ENCODE data around the gene PHACTR1.

Gene PHACTR1

GRCh38 chr6:13262302-13263230 is 546.0 kb downstream of the PHACTR1 start:
- no peak for DNase-seq (ENCODE audit: low read depth in 2 of 2)

DNA sequence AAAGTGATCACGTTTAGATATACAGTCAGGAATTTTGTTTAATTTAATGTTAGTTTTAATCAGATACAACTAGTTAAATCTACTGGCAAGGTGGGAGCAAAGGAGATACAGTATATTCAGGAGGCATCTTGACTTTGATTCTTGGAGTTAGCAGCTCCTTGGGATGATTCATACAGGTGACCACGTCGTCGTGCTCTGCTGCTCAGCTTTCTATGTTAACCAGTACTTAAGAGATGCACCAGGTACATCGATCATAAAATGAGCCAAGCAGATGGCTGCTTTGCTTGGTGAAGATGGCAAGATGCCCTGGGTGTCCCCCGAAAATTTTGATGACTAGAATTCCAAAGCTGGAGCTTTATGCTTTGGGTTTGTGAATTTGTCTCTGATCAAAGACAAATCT is 547.1 kb downstream of the PHACTR1 start:
- no peak for DNase-seq (ENCODE audit: low read depth in 2 of 2)

GRCh38 chr6:13267142-13267651 is 550.6 kb downstream of the PHACTR1 start:
- no peak for DNase-seq (ENCODE audit: low read depth in 2 of 2)

GRCh38 chr6:13268913-13269518 is 552.4 kb downstream of the PHACTR1 start:
- no peak for DNase-seq (ENCODE audit: low read depth in 2 of 2)

GRCh38 chr6:13272131-13273046 is 555.8 kb downstream of the PHACTR1 start:
- DNase-seq (ENCODE audit: low read depth in 2 of 2): no peak

DNA sequence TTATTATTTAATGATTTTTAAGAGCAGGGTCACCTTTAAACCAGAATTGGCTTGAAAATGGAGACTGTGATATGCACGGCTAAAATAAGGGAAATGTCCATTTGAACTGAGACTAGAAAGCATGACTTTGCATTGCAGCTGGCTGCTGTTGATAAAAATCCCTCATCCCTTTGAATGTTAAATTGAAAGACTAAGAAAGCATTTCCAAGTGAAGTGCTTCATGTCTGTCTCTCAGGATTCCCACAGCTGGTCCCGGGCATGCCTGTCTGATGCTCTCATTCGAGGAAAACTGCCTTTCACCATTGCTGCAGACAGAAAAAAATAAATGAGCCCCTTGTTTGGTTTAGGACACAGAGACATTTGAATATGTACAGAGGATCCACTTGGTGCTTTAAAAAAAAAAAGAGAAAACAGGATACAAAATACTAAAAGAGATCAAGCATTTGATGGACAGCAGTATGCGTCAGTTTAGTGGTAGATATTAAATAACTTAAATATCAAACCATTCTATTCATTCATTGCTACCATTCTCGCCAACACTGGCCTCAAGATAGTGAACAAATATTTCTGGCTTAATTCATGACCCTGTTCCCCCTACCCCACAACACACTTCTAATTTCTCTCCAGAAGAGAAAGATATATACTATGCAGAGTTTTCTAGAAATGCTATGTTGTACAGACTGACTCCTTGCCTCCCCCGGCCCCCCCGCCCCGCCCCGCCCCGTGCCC is 556.8 kb downstream of the PHACTR1 start:
- DNase-seq (ENCODE audit: low read depth in 2 of 2): no peak

DNA sequence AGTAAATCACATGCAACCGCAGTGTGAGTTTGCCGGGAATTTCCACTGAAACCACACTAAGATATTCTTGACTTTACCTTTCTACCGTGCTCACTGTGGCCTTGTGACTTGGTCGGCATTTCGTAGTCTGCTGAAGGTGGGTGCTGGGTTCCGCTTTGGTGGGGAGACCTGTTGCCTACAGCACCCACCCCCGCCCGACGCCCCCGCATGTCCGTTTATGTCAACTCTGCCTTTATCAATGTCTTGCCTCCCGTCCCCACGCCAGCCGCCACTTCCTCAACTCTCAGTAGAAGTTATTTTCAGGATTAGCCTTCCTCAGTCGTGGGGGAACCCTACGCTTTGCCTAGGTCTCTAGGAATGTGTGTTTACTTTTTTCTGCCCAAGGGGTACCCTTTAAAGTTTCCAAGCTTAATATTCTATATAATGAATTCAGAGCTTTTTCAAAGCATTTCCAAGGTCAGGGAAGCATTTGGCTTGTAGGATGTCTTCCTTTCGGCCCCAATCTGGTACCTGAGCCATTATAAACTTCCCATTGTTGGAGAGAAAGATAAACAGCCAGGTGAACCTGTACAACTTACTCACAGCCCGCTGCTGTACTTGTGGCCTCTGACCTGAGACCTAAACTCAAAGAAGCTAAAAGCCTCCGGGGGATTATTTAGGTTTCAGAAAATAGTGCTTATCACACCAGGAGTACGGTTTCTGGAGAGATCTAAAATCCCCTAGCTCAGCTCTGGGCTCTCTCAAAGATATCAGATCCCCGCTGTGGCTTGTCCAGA is 557.6 kb downstream of the PHACTR1 start:
- DNase-seq (ENCODE audit: low read depth in 2 of 2): peak; percentile 41 to 44

GRCh38 chr6:13274707-13275434 is 558.3 kb downstream of the PHACTR1 start:
- no peak for DNase-seq (ENCODE audit: low read depth in 2 of 2)

DNA sequence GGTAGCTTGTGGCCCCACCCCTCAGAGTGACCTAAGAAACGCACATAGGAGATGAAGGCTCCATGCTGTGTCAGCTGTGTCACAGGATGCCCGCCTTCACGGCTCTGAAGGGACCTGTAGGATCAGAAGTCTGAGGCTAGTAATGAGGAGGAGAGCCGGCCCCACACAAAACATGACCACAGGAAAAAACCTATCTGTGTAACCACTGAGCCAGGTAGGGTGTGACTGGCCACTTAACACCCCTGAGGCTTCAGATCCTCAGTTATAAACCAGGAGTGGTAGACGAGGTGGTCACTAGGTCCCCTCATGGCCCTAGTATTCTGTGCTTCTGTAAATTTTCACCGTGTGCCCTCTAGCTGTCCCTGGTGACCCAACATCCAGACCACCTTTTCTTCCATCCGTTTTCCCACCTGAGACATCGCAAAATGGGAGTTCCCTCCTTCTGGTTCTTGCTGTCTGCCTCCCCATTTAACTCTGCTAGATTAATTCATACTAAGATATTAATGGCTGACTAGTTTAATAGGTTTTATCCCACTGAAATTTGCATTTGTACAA is 558.9 kb downstream of the PHACTR1 start:
- no peak for DNase-seq (ENCODE audit: low read depth in 2 of 2)

GRCh38 chr6:13277231-13277630 is 560.7 kb downstream of the PHACTR1 start:
- no peak for DNase-seq (ENCODE audit: low read depth in 2 of 2)

- DNase-seq (ENCODE audit: low read depth in 2 of 2): no peak
Observed at GRCh38 chr6:13278164-13278563, 561.6 kb downstream of the PHACTR1 start.

DNA sequence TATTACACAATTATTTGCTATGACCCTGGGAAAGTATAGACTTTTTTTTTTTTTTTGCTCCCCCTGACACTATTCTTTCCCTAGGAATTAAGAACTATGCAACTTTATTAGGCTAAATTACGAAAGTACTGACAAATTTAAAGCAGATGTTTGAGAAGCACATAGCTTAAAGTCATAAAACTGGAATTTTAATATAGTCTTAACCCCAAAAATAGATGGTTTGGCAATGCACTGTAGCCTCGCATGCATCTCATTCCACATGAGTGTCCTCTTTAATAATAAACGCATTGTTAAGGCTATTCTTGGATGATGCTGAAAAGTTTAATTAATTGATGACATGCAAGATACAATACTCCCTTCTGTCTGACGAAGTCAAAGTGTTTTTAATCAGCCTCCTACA is 562.4 kb downstream of the PHACTR1 start:
- DNase-seq (ENCODE audit: low read depth in 2 of 2): no peak

DNA sequence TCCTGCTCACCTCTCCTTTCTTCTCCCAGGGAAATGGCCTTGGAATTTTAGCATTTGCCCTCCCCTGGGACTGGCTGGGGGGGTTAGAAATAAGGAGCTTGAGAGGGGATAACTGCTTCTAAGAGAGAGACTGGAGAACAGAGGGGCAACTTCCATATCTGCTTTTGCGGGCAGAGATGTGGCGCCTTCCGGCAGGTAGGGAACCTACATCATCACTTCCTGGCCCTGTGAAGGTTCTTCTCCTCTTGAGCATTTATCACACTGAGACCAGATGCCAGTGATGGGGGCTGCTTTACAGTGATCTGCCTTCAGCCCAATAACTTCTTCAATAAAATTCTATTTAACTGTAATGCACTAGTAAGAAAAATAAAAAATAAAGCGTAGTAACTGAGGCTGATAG is 563.7 kb downstream of the PHACTR1 start:
- DNase-seq (ENCODE audit: low read depth in 2 of 2): no peak

GRCh38 chr6:13281686-13282085 is 565.1 kb downstream of the PHACTR1 start:
- DNase-seq (ENCODE audit: low read depth in 2 of 2): no peak

GRCh38 chr6:13282393-13283069 is 566.0 kb downstream of the PHACTR1 start:
- DNase-seq (ENCODE audit: low read depth in 2 of 2): no peak

GRCh38 chr6:13283331-13283730 is 566.8 kb downstream of the PHACTR1 start:
- DNase-seq (ENCODE audit: low read depth in 2 of 2): no peak

DNA sequence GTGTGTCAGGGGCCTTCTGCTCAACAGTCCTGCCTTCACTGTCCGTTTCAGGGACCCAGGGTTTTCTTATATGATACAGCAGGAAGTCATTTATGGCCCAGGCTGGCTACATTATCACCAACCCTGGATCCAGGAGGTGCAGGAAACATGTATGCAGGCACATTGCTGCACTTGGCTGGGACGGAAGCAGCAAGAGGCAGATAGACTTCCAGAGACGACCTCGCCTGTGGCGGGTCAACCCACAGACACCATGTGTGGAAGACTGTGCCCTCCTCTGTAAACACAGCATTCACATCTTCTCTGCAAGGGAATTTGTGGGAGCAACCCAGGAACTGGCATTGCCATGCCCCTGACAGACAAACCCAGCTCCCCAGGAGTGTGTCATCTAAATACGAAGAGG is 568.1 kb downstream of the PHACTR1 start:
- no peak for DNase-seq (ENCODE audit: low read depth in 2 of 2)

- DNase-seq (ENCODE audit: low read depth in 2 of 2): no peak
Observed at GRCh38 chr6:13285705-13286104, 569.1 kb downstream of the PHACTR1 start.

DNA sequence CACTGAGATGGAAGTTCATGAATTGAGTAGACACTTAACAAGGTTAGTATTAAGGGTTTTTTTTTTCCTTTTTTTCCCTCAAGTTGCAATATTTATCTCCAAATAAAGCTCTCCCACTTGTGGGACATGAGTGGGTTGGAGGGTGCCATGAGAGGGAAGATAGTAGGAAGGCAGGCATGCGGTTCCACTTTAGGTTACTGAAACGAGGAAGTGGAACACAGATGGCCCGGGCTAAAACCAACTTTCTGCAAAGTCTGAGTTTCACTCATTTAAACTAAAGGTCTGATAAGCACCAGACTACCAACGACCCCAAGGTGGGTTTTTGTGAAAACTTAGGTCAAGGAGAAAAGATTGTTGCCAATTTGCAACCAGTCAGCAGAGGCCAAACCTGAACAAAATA is 569.6 kb downstream of the PHACTR1 start:
- DNase-seq (ENCODE audit: low read depth in 2 of 2): no peak
